Upper lobe of left lung (tissue), 4 donors: ENCODE results near the gene HNRNPH1.

ENCODE experiments used
- EP300 ChIP-seq, 4 donors: sonication (generic); formaldehyde crosslinking; IDR thresholded peaks; one replicate each; pipeline ENCODE4 v1.5.1; 2017; ENCODE audit warnings: antibody characterized with exemption in 4 of 4, control low read depth in 2 of 4
- POLR2A ChIP-seq, 4 donors: fragments of 450-650 bp; IDR thresholded peaks; one replicate each; pipeline ENCODE4 v1.5.1; 2016 to 2017; ENCODE audit warnings: antibody characterized with exemption in 4 of 4, mild to moderate bottlenecking in 2 of 4
- POLR2AphosphoS5 ChIP-seq, 2 donors: sonication (generic); formaldehyde crosslinking; IDR thresholded peaks; one replicate each; pipeline ENCODE4 v1.5.1; 2017; ENCODE audit warnings: antibody characterized with exemption in 2 of 2
- TF ChIP-seq, protein P1 (sequence below), 6 experiments: fragments of 450-650 bp in 4 of 6; fragments of 200-600 bp in 2 of 6; sonication (generic) in 2 of 6; IDR thresholded peaks; one replicate each; pipeline ENCODE4 v1.5.1; 2016 to 2019; ENCODE audit warnings: antibody characterized with exemption in 6 of 6

DNA sequence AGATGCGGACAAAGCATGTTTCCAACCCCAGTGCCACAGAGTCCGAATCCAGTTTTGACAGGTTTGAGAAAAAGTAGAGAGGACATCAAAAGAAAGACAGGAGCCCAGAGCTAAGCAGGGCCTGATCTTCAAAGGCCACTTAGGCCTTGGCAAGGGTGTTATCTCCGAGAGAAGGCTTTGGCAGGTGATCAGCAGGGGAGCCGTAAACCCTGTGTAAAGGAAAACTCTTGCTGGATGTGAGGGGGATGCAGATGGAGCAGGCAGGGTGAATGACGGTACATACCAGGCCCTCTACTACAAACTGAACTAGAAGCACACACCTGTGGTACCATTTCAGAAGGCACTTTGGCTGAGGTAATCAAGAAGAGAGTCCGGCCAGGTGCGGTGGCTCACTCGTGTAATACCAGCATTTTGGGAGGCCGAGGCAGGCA, 1.4 kb upstream of the HNRNPH1 start:
- TF ChIP-seq, protein P1, sequence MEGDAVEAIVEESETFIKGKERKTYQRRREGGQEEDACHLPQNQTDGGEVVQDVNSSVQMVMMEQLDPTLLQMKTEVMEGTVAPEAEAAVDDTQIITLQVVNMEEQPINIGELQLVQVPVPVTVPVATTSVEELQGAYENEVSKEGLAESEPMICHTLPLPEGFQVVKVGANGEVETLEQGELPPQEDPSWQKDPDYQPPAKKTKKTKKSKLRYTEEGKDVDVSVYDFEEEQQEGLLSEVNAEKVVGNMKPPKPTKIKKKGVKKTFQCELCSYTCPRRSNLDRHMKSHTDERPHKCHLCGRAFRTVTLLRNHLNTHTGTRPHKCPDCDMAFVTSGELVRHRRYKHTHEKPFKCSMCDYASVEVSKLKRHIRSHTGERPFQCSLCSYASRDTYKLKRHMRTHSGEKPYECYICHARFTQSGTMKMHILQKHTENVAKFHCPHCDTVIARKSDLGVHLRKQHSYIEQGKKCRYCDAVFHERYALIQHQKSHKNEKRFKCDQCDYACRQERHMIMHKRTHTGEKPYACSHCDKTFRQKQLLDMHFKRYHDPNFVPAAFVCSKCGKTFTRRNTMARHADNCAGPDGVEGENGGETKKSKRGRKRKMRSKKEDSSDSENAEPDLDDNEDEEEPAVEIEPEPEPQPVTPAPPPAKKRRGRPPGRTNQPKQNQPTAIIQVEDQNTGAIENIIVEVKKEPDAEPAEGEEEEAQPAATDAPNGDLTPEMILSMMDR (IDR thresholded peaks at IDR 0.05), result no peak
- TF ChIP-seq POLR2AphosphoS5 (IDR thresholded peaks at IDR 0.05) (no peak), POLR2A (IDR thresholded peaks at IDR 0.05) (no peak), EP300 (IDR thresholded peaks at IDR 0.05) (no peak)
